HG03432 (cell line): ENCODE results near the gene SOX10.

ENCODE experiments used
- ATAC-seq: cut with Tn5 transposase; IDR thresholded peaks from one replicate; pipeline ENCODE4 v1.9.1; 2021; ENCODE audit warnings: mild to moderate bottlenecking, moderate library complexity; ENCODE audit not compliant: unreplicated experiment

The SOX10 gene

DNA sequence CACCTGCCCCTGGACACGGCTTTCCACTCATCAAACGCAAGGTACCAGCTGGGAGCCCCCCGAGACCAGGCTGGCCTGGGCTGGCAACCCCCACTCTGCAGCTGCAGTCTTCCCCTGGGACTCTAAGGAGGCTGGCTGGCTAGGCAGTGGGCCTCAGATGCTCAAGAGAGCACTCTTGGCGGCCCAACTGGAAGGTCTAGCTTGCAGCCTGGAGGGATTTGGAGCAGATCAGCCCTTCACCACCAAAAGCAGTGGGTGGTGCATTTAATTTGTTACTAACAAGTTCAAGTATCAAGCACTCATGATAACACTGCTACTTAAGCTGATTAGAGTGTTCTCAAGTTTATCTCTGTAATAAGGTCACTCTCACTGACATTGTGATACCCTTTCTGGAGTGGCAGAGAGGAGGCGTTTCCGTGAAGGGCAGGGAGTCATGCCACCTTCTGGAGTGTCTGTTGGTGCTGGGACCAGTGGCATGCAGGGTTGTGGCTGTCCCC, 52.4 kb downstream of the SOX10 start:
- no peak for ATAC-seq

DNA sequence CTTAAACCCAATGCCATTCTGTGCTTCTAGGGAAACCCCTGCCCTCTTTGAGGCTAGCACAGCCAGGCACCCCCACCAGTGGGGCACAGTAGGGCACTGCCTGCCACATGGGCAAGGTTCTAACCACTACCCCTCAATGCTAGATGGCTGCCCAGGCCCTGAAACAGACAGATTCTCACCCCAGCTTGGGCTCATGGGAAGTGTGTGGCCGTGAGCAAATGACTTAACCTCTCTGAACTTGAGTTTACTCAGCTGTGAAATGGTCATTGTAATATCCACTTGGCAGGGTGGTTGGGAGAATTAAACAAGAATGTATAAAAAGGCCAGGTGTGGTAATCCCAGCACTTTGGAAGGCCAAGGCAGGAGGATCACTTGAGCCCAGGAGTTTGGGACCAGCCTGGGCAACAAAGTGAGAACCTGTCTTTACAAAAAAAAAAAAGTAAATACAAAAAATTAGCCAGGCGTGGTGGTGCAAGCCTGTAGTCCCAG, 53.4 kb downstream of the SOX10 start:
- ATAC-seq = no peak

DNA sequence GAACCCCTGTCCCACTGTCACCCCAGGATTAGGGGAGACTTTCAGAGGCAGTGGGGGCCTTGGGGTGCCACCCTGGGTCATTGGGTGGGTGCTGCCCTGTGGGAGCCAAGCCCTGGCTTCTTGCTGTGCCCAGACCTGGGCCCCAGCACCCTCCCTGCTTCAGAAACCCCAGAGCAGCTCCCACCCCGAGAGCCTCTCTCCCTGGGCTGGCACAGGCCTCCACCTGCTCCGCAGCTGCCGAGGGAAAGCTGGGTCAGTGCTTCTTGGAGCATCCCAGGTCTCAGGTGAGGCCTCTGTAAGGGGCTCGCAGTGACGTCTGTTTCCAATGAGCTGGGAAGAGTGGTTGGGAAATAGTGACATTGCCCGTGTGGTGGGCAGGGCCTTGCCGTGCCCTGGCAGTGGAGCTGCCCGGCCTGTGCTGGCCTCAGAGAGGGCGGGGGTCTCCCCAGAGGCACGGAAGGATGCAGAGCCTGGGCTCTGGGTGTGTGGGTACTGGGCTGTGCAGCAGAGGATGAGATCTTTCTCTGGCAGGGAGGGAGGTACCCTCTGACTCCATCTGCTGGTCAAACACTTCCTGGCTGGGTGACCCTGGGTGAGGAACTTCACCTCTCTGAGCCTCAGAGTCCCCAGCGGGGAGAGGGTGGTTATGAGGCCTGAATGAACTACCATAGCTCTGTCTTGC, 53.9 kb downstream of the SOX10 start:
- no peak for ATAC-seq

DNA sequence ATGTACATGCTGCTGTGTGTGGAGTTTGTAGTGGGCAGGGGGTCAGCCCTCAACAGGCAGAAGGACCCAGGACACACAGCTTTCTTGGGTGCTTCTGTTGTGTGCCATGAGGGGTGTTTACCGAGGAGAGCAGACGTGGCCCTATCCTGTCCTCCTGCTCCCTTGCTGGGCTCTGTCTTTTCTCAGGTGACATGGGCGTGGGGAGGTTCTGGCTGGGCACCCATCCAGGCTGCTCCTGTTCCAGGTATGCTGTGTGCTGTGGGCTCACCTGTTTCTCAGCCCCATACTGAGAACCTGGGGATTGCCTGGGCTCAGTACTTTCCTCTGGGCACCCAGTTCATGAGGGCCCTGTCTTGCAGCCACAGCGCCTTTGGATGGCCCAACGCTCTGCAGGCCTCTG, 55.0 kb downstream of the SOX10 start:
- no peak for ATAC-seq

DNA sequence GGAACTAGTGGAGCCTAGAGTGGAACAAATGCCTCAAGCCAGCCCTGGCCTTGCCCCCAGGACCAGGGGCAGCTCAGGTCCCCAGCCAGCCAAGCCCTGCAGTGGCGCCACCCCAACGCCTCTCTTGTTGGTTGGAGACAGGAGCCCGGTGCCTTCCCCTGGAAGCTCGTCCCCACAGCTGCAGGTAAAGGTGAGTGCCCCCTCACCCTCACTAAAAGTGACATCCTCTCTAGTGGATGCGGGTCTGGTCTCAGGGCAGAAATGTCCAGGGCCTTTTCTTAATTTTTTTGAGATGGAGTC, 56.8 kb downstream of the SOX10 start:
- no peak for ATAC-seq

DNA sequence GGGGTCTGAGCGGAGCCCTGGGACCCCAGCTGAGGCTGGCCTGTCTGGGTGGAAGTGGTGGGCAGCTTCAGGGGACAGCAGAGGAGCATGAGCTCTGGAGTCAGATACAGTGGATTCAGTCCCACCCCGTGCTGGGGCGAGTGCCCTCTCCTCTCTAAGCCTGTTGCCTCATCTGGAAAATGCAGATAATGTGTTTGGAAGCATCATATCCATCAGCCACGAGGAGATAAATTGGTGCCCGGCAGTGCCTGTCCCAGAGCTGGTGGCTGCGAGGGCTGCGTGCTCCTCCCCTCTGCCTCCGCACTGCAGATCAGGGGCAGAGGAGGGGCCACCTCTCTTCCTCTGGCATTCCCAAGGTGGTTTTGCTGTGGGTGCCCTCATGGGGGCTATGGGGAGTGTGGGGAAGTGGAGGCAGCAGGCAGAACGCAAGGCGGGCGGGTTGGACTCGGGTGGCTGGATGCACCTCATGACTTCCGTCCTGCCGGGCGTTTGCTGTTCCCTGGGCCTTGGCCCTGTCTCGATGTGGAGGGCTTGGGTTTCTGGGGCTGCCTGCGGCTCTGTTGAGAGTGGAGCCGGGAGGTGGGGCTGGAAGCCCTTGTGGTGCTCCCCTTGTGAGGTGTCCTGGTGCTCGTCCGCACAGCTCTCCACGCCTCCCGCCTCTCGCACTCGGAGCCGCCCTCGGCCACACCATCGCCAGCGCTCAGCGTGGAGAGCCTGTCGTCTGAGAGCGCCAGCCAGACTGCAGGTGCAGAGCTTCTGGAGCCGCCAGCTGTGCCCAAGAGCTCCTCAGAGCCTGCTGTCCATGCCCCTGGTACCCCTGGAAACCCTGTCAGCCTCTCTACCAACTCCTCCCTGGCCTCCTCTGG, 57.4 kb downstream of the SOX10 start:
- ATAC-seq = no peak

DNA sequence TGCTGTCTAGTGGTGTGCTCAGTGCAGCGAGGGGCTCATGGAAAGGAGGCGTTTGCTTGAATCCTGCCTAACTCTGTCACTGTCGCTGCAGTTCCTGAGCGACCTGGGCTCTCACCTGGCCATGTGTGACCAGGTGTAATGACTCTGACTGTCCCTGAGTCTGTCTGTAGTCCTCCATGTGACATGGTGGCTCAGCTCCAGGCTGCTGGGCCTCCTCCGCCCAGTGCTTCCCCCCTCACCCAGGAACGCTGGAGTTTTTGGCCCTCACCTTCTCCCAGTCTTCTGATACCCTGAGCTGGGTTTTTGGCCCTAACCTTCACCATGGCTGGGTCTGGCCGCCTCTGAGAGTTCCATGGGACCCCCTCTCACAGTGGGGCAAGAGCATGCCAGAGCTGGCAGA, 58.0 kb downstream of the SOX10 start:
- ATAC-seq = no peak

DNA sequence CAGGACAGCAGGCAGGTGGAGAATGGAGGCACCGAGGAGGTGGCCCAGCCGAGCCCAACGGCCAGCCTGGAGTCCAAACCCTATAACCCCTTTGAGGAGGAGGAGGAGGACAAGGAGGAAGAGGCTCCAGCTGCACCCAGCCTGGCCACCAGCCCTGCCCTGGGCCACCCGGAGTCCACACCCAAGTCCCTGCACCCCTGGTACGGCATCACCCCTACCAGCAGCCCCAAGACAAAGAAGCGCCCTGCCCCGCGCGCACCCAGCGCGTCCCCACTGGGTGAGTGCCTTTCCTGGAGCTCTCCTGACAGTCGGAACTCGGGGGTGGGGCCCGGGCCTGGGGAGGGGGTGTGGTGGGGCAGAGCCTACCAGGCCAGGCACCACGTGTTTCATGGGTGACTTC, 58.6 kb downstream of the SOX10 start:
- ATAC-seq = no peak

DNA sequence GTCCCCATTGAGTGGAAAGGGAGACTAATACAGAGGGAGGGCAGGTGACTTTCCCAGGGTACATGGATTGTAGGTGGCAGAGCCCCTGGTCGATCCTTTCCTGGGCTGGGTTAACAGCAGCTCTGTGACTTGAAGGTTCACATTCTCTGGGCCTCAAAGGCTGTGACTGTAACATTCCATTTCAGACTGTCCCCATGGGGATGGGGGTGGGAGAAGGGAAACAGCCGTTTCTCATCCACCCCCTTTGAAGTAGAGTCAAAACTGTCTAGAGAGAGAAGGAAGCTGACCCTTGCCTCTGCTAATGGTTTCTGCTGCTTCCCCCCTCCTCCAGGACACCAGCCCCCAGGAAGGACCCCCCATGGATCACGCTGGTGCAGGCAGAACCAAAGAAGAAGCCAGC, 59.0 kb downstream of the SOX10 start:
- no peak for ATAC-seq

DNA sequence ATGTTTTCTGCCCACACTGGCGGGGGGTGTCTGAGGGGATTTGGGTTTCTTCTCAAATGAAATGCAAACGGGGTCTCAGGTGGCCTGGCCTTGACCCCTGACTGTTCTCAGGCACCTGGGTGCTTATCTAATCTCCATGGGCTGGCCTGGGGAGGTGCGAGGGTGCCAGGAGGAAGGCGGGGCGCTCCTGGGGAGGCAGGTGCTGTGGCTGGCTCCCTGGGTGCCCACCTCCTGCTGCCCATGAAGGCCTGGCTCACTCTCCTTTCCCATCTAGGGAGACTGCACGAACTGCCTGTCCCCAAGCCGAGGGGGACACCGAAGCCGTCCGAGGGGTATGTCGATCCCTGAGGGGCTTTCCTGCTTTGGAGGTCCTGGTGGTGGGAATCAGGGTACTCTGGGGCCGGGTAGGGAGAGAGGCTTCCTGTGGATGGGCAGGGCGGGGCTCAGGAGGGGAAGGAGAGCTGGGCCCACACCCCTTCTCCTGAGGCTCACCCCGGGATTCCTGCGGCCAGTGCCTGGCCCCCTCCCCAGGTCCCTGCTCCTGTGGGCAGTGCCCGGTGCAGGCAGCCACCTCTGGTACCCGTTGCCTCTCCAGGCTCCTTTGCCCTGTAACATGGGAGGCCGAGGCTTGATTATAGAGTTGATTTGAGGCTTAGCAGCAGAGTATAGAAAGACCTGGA, 59.8 kb downstream of the SOX10 start:
- no peak for ATAC-seq

DNA sequence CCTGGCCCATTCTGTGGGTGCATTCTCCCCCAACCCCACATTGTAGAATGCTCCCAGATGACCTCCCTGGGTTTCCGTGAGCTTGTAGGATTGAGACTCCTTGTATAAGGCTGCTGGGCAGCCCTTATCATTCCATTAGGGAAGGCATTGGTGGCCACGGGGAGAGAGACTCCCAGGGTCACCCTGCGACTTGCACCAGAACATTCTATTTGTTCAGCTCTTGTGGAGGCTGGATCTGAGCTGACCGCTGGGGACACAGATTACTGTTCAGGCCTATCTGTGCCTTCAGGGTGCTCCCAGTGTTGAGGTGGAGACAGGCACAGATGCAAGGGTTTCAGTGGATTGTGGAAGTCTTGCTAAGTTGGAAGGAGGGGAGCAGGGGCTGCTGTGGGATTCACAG, 60.4 kb downstream of the SOX10 start:
- ATAC-seq = no peak
